ENCODE measurements around the gene METTL13. TPM values are rescaled to one million over a fixed set of nuclear protein-coding genes. Genes with fewer than 3 reads are reported as not detected.

The METTL13 gene
- total RNA-seq, 2 donors from 2014 or later: 9.2 to 13.5 TPM

- TF ChIP-seq POLR2A (IDR thresholded peaks at IDR 0.05): no peak
- Histone ChIP-seq H3K4me3 (no peak overlapping the region), H3K4me1 (no peaks in the 10 kb centered on the region), H3K27ac (no peak overlapping the region), H3K9me3 (peaks cover 0 to 9% (median 0%) of the 10 kb centered on the region in 3 donors), H3K27me3 (no peaks in the 10 kb centered on the region), H3K36me3 (replicated peaks in 1 of 2; ENCODE audit: insufficient read depth in 1 of 2, low read depth in 2 of 2) (no peaks in the 10 kb centered on the region)
- WGBS, 2 donors: 90 to 93% methylated on average over 11 of the region's 11 CpGs
- DNase-seq (no peak), ATAC-seq (no peak)
- intact Hi-C loops (cut with DNase I): no loop called here
Measured at GRCh38 chr1:171828794-171829193, 47.3 kb downstream of the METTL13 start.

GRCh38 chr1:171833091-171833825 lies 51.8 kb downstream of the METTL13 start:
- no peak overlapping the region for H3K4me3 ChIP-seq
- no peaks in the 10 kb centered on the region for H3K27me3 ChIP-seq
- intact Hi-C loops (cut with DNase I): no loop called here
- WGBS, 2 donors: 52 to 82% methylated on average over 4 of the region's 4 CpGs
- no peaks in the 10 kb centered on the region for H3K9me3 ChIP-seq
- H3K36me3 ChIP-seq (replicated peaks in 1 of 2; ENCODE audit: insufficient read depth in 1 of 2, low read depth in 2 of 2): no peaks in the 10 kb centered on the region
- TF ChIP-seq CTCF (IDR thresholded peaks at IDR 0.05): no peak
- TF ChIP-seq POLR2A (IDR thresholded peaks at IDR 0.05): no peak
- no peak for ATAC-seq
- no peak overlapping the region for H3K27ac ChIP-seq
- no peak for DNase-seq
- H3K4me1 ChIP-seq: no peaks in the 10 kb centered on the region

- DNase-seq (no peak), ATAC-seq (no peak)
- H3K27ac ChIP-seq: no peak overlapping the region
- H3K9me3 ChIP-seq: no peaks in the 10 kb centered on the region
- no peaks in the 10 kb centered on the region for H3K36me3 ChIP-seq (replicated peaks in 1 of 2; ENCODE audit: insufficient read depth in 1 of 2, low read depth in 2 of 2)
- H3K4me3 ChIP-seq: no peak overlapping the region
- TF ChIP-seq CTCF (IDR thresholded peaks at IDR 0.05) (no peak), POLR2A (IDR thresholded peaks at IDR 0.05) (no peak)
- no peaks in the 10 kb centered on the region for H3K27me3 ChIP-seq
- H3K4me1 ChIP-seq: no peaks in the 10 kb centered on the region
- WGBS, 2 donors: 76 to 82% methylated on average over 2 of the region's 2 CpGs
- intact Hi-C loops (cut with DNase I): no loop called here
Measured at GRCh38 chr1:171834821-171835220, 53.4 kb downstream of the METTL13 start.

GRCh38 chr1:171835891-171836290 lies 54.4 kb downstream of the METTL13 start:
- ATAC-seq (no peak), DNase-seq (no peak)
- no peaks in the 10 kb centered on the region for H3K36me3 ChIP-seq (replicated peaks in 1 of 2; ENCODE audit: insufficient read depth in 1 of 2, low read depth in 2 of 2)
- H3K27ac ChIP-seq: no peak overlapping the region
- H3K9me3 ChIP-seq: peaks cover 0 to 6% (median 0%) of the 10 kb centered on the region in 3 donors
- intact Hi-C loops (cut with DNase I): no loop called here
- TF ChIP-seq POLR2A (IDR thresholded peaks at IDR 0.05): no peak
- TF ChIP-seq CTCF (IDR thresholded peaks at IDR 0.05): no peak
- H3K27me3 ChIP-seq: no peaks in the 10 kb centered on the region
- peaks cover 2% of the 10 kb centered on the region for H3K4me1 ChIP-seq
- H3K4me3 ChIP-seq: no peak overlapping the region

- TF ChIP-seq POLR2A (IDR thresholded peaks at IDR 0.05): peak in 2 of 3 donors; percentile 31 to 35
- no peak for TF ChIP-seq CTCF (IDR thresholded peaks at IDR 0.05)
- peaks cover 0 to 9% (median 0%) of the 10 kb centered on the region in 3 donors for H3K9me3 ChIP-seq
- peak within 1 kb of the TSS in 1 of 2 donors; percentile 35 for H3K4me3 ChIP-seq
- intact Hi-C loops (cut with DNase I): no loop called here
- peaks cover 18% of the 10 kb centered on the region for H3K4me1 ChIP-seq
- ATAC-seq (peak; percentile 94), DNase-seq (peak; percentile 66 to 80 (median 70))
- WGBS, 2 donors: 2 to 17% methylated on average over 5 to 82 of the region's 85 CpGs
- H3K27me3 ChIP-seq: peaks cover 0 to 7% of the 10 kb centered on the region in 2 donors
- H3K36me3 ChIP-seq (replicated peaks in 1 of 2; ENCODE audit: insufficient read depth in 1 of 2, low read depth in 2 of 2): no peaks in the 10 kb centered on the region
- H3K27ac ChIP-seq: peak within 1 kb of the TSS in 2 of 4 donors; percentile 4 to 28
Measured at GRCh38 chr1:171841050-171841910, 59.8 kb downstream of the METTL13 start, which contains the start of gene DNM3. Gene DNM3, plus strand, starts transcription at chr1:171841498. Its CDS starts 159 bp downstream, at chr1:171841657.

Data from body of pancreas (tissue), 4 donors.